Measurements from ENCODE around the gene SRC. TPM values are rescaled to one million over a fixed set of nuclear protein-coding genes. Genes with fewer than 3 reads are reported as not detected.
"Not testable (repeated sequence)": the region's sequence is repeated elsewhere in the genome, so short reads cannot be mapped to it uniquely, and the experiment has no call there.

The SRC gene
- total and polyA plus RNA-seq, 10 donors: 7.0 to 68.0 (median 31.2) TPM

DNA sequence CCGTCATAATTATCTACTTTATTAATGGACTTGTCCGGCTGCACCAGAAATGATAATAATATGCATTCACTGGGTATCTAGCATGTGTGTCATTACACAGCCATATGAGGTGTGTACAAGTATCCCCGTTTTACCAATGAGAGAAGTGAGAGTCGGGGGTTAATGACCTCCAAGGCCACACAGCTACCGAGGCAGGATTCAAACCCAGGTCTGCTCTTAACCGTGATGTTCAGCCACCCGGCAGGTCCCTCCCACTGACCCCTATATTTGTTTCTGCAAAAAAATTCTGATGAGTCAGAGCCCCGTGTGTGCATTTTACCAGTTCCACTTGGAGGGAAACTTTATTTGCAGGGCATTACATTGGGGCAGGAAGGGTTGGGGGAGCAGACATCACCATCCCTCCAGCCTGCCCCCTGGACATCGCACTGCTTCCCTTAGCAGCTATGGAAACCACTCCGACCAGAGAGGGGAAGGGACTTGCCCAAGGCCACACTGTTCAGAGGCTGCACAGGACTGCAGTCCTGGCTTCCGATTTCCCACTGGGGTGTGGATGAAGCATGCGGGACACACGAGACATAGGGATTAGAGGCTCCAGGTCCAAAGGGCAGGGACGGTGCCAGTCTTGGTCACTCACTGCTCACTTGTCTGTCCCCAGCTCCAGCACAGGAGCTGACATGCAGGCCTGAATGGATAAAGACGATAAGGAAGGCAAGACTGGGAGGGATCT is 10.1 kb upstream of the SRC start:
- peak overlapping the region; percentile 35 to 83 (median 74) for H3K27ac ChIP-seq
- intact Hi-C loops (cut with DNase I; ENCODE audit: low total_unique reads): no loop called here

GRCh38 chr20:37336369-37337207 is 9.4 kb upstream of the SRC start:
- intact Hi-C loops (cut with DNase I; ENCODE audit: low total_unique reads): no loop called here
- Histone ChIP-seq H3K4me3 (peak overlapping the region in 1 of 8 donors; percentile 41), H3K36me3 (no peaks in the 10 kb centered on the region), H3K27ac (peak overlapping the region; percentile 35 to 83 (median 74)), H3K9me3 (no peaks in the 10 kb centered on the region), H3K27me3 (replicated peaks in 1 of 7) (no peaks in the 10 kb centered on the region), H3K4me1 (peaks cover 15 to 45% (median 31%) of the 10 kb centered on the region in 6 donors)
- peak; percentile 87 for DNase-seq
- TF ChIP-seq POLR2AphosphoS5 (IDR thresholded peaks at IDR 0.05) (peak; percentile 46 to 56 (median 47)), CTCF (IDR thresholded peaks at IDR 0.05 in 8 of 11, conservative IDR thresholded peaks at IDR 0.05 in 3 of 11) (no peak)
- 4 to 11% (median 5%) methylated on average over 9 to 11 of the region's 11 CpGs for WGBS, 5 donors

More for the DNA sequence above, 10.1 kb upstream of the SRC start:
- 30 to 50% (median 44%) methylated on average over 15 of the region's 15 CpGs for WGBS, 5 donors
- H3K9me3 ChIP-seq: no peaks in the 10 kb centered on the region
- H3K36me3 ChIP-seq: no peaks in the 10 kb centered on the region
- H3K4me3 ChIP-seq: peak overlapping the region in 1 of 8 donors; percentile 41
- H3K4me1 ChIP-seq: peaks cover 15 to 45% (median 31%) of the 10 kb centered on the region in 6 donors
- no peaks in the 10 kb centered on the region for H3K27me3 ChIP-seq (replicated peaks in 1 of 7)
- TF ChIP-seq POLR2AphosphoS5 (IDR thresholded peaks at IDR 0.05) (peak in 1 of 3 donors; percentile 21), POLR2A (IDR thresholded peaks at IDR 0.05) (no peak), CTCF (IDR thresholded peaks at IDR 0.05 in 8 of 11, conservative IDR thresholded peaks at IDR 0.05 in 3 of 11) (no peak)
- peak; percentile 74 for DNase-seq

- no peaks in the 10 kb centered on the region for H3K9me3 ChIP-seq
- intact Hi-C loops (cut with DNase I; ENCODE audit: low total_unique reads): no loop called here
- WGBS, 5 donors: 60 to 69% (median 63%) methylated on average over 8 of the region's 8 CpGs
- no peaks in the 10 kb centered on the region for H3K36me3 ChIP-seq
- H3K4me3 ChIP-seq: no peak overlapping the region
- peak; percentile 58 for DNase-seq
- TF ChIP-seq POLR2AphosphoS5 (IDR thresholded peaks at IDR 0.05): no peak
- TF ChIP-seq CTCF (IDR thresholded peaks at IDR 0.05 in 8 of 11, conservative IDR thresholded peaks at IDR 0.05 in 3 of 11): no peak
- TF ChIP-seq POLR2A (IDR thresholded peaks at IDR 0.05): no peak
- H3K27me3 ChIP-seq (replicated peaks in 1 of 7): no peaks in the 10 kb centered on the region
- peak overlapping the region in 7 of 8 donors; percentile 29 to 83 (median 76) for H3K27ac ChIP-seq
- H3K4me1 ChIP-seq: peaks cover 15 to 45% (median 31%) of the 10 kb centered on the region in 6 donors
Measured at GRCh38 chr20:37337208-37337991, 8.5 kb upstream of the SRC start.

DNA sequence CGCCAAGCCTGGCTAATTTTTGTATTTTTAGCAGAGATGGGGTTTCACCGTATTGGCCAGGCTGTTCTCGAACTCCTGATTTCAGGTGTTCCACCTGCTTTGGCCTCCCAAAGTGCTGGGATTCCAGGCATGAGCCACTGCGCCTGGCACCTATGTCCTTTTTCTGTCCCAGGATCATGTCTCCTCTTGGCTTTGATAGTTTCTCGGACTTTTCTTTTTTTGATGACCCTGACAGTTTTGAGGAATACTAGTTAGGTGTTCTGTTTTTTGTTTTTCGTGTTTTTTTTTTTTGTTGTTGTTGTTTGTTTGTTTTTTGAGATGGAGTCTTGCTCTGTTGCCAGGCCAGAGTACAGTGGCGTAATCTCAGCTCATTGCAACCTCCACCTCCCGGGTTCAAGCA is 7.6 kb upstream of the SRC start:
- 91 to 98% (median 94%) methylated on average over 8 of the region's 8 CpGs for WGBS, 5 donors
- peak; percentile 31 for DNase-seq

More for the DNA sequence above, 7.6 kb upstream of the SRC start:
- H3K36me3 ChIP-seq; H3K27me3 ChIP-seq (replicated peaks in 1 of 7); intact Hi-C loops (cut with DNase I; ENCODE audit: low total_unique reads); H3K27ac ChIP-seq; H3K4me3 ChIP-seq; H3K9me3 ChIP-seq: not testable (repeated sequence)
- peaks cover 15 to 38% (median 28%) of the 10 kb centered on the region in 6 donors for H3K4me1 ChIP-seq
